HEK293 (cell line): Measurements from ENCODE around the gene DCUN1D1.
A peak's percentile ranks its signal among the peaks of the same experiment; 100 is the strongest.

Experiments
- CTCF ChIA-PET: fragments of 350-600 bp; formaldehyde crosslinking; extraction: SDS; loops from one replicate; lab custom pipeline; 2021; ENCODE audit warnings: antibody characterized with exemption; lab: Yijun Ruan, JAX
- POLR2A ChIA-PET: fragments of 300-600 bp; formaldehyde crosslinking; extraction: SDS; loops from one replicate; lab custom pipeline; 2020; ENCODE audit warnings: antibody characterized with exemption, inconsistent platforms; lab: Yijun Ruan, JAX
- H3K27ac ChIP-seq: fragments of 200-500 bp; sonication (Bioruptor generic); 2 replicates; pipeline ENCODE4 v1.5.1; 2014; ENCODE audit warnings: low read depth, low read length, control low read depth, inconsistent platforms; ENCODE audit errors: extremely low read depth
- H3K36me3 ChIP-seq, 2 experiments: fragments of 200-500 bp in 1 of 2; sonication (Bioruptor generic) in 1 of 2; 1 replicate in 1 of 2; 2 replicates in 1 of 2; pipeline ENCODE4 v1.5.1; 2014 to 2017; ENCODE audit warnings: inconsistent platforms in 2 of 2, low read length in 2 of 2; ENCODE audit not compliant: control insufficient read depth in 2 of 2, insufficient read depth in 1 of 2
- H3K4me1 ChIP-seq: fragments of 200-500 bp; sonication (Bioruptor generic); 2 replicates; pipeline ENCODE4 v1.5.1; 2014; ENCODE audit warnings: mild to moderate bottlenecking, low read length, inconsistent platforms; ENCODE audit not compliant: control insufficient read depth, insufficient read depth
- H3K4me3 ChIP-seq: 2 replicates; pipeline ENCODE4 v1.5.1; 2011; ENCODE audit warnings: low read depth, mild to moderate bottlenecking, control low read depth, low read length, moderate library complexity
- H3K9me3 ChIP-seq: fragments of 200-500 bp; sonication (Bioruptor generic); 2 replicates; pipeline ENCODE4 v1.5.1; 2014; ENCODE audit warnings: low read depth, low read length, inconsistent platforms; ENCODE audit not compliant: control insufficient read depth, insufficient read depth
- GLI4 ChIP-seq: fragments of 450-650 bp; formaldehyde crosslinking; IDR thresholded peaks from 2 replicates; pipeline ENCODE4 v1.5.1; 2016; ENCODE audit warnings: missing biosample characterization, missing genetic modification characterization
- HOXC10 ChIP-seq: sonication (generic); formaldehyde crosslinking; IDR thresholded peaks from 2 replicates; pipeline ENCODE4 v1.8.1; 2023; ENCODE audit warnings: mild to moderate bottlenecking, missing genetic modification reagents
- KLF8 ChIP-seq: fragments of 450-650 bp; formaldehyde crosslinking; IDR thresholded peaks from 2 replicates; pipeline ENCODE4 v1.5.1; 2016; ENCODE audit warnings: missing biosample characterization, missing genetic modification characterization
- MYNN ChIP-seq: fragments of 450-650 bp; formaldehyde crosslinking; IDR thresholded peaks from 2 replicates; pipeline ENCODE4 v1.5.1; 2016; ENCODE audit warnings: missing biosample characterization, missing genetic modification characterization, borderline replicate concordance
- RBAK ChIP-seq: fragments of 450-650 bp; formaldehyde crosslinking; IDR thresholded peaks from 2 replicates; pipeline ENCODE4 v1.5.1; 2016; ENCODE audit warnings: missing biosample characterization, missing genetic modification characterization
- SP7 ChIP-seq: fragments of 450-650 bp; formaldehyde crosslinking; IDR thresholded peaks from 2 replicates; pipeline ENCODE4 v1.5.1; 2016; ENCODE audit warnings: missing biosample characterization, missing genetic modification characterization
- ZBTB26 ChIP-seq: fragments of 450-650 bp; formaldehyde crosslinking; optimal IDR thresholded peaks from 2 replicates; pipeline ENCODE3; 2016; ENCODE audit warnings: missing biosample characterization, mild to moderate bottlenecking, missing genetic modification characterization
- ZFP69B ChIP-seq: fragments of 450-650 bp; formaldehyde crosslinking; IDR thresholded peaks from 2 replicates; pipeline ENCODE4 v1.5.1; 2016; ENCODE audit warnings: missing biosample characterization, missing genetic modification characterization
- ZIC2 ChIP-seq: fragments of 450-650 bp; formaldehyde crosslinking; IDR thresholded peaks from 2 replicates; pipeline ENCODE4 v1.5.1; 2016; ENCODE audit warnings: missing biosample characterization, missing genetic modification characterization
- ZNF138 ChIP-seq: fragments of 450-650 bp; formaldehyde crosslinking; IDR thresholded peaks from 2 replicates; pipeline ENCODE4 v1.5.1; 2016; ENCODE audit warnings: missing biosample characterization, missing genetic modification characterization, borderline replicate concordance
- ZNF24 ChIP-seq: fragments of 450-650 bp; formaldehyde crosslinking; IDR thresholded peaks from 2 replicates; pipeline ENCODE4 v1.5.1; 2016; ENCODE audit warnings: missing biosample characterization, missing genetic modification characterization
- ZNF26 ChIP-seq: fragments of 450-650 bp; formaldehyde crosslinking; IDR thresholded peaks from 2 replicates; pipeline ENCODE4 v1.5.1; 2016; ENCODE audit warnings: missing biosample characterization, missing genetic modification characterization
- ZNF266 ChIP-seq: fragments of 450-650 bp; formaldehyde crosslinking; IDR thresholded peaks from 2 replicates; pipeline ENCODE4 v1.5.1; 2016; ENCODE audit warnings: missing biosample characterization, missing genetic modification characterization, low read depth
- ZNF292 ChIP-seq: fragments of 450-650 bp; formaldehyde crosslinking; IDR thresholded peaks from 2 replicates; pipeline ENCODE4 v1.5.1; 2016; ENCODE audit warnings: low read depth, missing biosample characterization, missing genetic modification characterization, borderline replicate concordance
- ZNF37A ChIP-seq: fragments of 450-650 bp; IDR thresholded peaks from 2 replicates; pipeline ENCODE4 v1.5.1; 2018; ENCODE audit warnings: missing biosample characterization, missing genetic modification characterization
- ZNF48 ChIP-seq: fragments of 450-650 bp; formaldehyde crosslinking; IDR thresholded peaks from 2 replicates; pipeline ENCODE4 v1.5.1; 2016; ENCODE audit warnings: missing biosample characterization, missing genetic modification characterization
- ZNF513 ChIP-seq: fragments of 450-650 bp; IDR thresholded peaks from 2 replicates; pipeline ENCODE4 v1.5.1; 2018; ENCODE audit warnings: missing biosample characterization, missing genetic modification characterization
- ZNF580 ChIP-seq: fragments of 450-650 bp; formaldehyde crosslinking; IDR thresholded peaks from 2 replicates; pipeline ENCODE4 v1.5.1; 2016; ENCODE audit warnings: missing biosample characterization, missing genetic modification characterization
- ZNF585B ChIP-seq: fragments of 450-650 bp; formaldehyde crosslinking; IDR thresholded peaks from 2 replicates; pipeline ENCODE4 v1.5.1; 2016; ENCODE audit warnings: missing biosample characterization, missing genetic modification characterization
- ZNF645 ChIP-seq: fragments of 450-650 bp; formaldehyde crosslinking; IDR thresholded peaks from 2 replicates; pipeline ENCODE4; 2016; ENCODE audit warnings: missing biosample characterization, missing genetic modification characterization
- ZNF654 ChIP-seq: fragments of 450-650 bp; formaldehyde crosslinking; IDR thresholded peaks from 2 replicates; pipeline ENCODE4 v1.5.1; 2016; ENCODE audit warnings: low read depth, missing biosample characterization, missing genetic modification characterization
- ZNF670 ChIP-seq: fragments of 450-650 bp; formaldehyde crosslinking; IDR thresholded peaks from 2 replicates; pipeline ENCODE4 v1.5.1; 2016; ENCODE audit warnings: missing biosample characterization, missing genetic modification characterization, low read depth
- ZSCAN5A ChIP-seq: fragments of 450-650 bp; formaldehyde crosslinking; IDR thresholded peaks from 2 replicates; pipeline ENCODE4 v1.5.1; 2016; ENCODE audit warnings: missing biosample characterization, missing genetic modification characterization

DCUN1D1 gene

GRCh38 chr3:182959474-182960350 lies 20.6 kb downstream of the DCUN1D1 start (continued):
- no peak for TF ChIP-seq ZNF513 (tag by site-specific recombination)
- TF ChIP-seq ZBTB26 (tag by site-specific recombination) = no peak
- TF ChIP-seq SP7 (tag by site-specific recombination) = 0 out of 2 replicates have a peak, but pooled peaks have one; percentile 62
- no peak for TF ChIP-seq ZNF292 (tag by site-specific recombination)
- TF ChIP-seq ZNF24 = no peak
- no peak for TF ChIP-seq ZNF266
- 0 out of 2 replicates have a peak, but pooled peaks have one; percentile 27 for TF ChIP-seq MYNN
- TF ChIP-seq RBAK = no peak
- no peak for TF ChIP-seq ZNF580 (tag by site-specific recombination)
- TF ChIP-seq ZIC2 (tag by site-specific recombination) = peak; percentile 88
- no peak for TF ChIP-seq ZNF26
- TF ChIP-seq ZNF645 (tag by site-specific recombination) = no peak

GRCh38 chr3:182957676-182958266 lies 22.6 kb downstream of the DCUN1D1 start:
- no peak overlapping the region for H3K4me3 ChIP-seq
- no peaks in the 10 kb centered on the region for H3K4me1 ChIP-seq
- POLR2A ChIA-PET = no interaction called here
- CTCF ChIA-PET = no interaction called here
- no peak overlapping the region for H3K27ac ChIP-seq
- no peak for TF ChIP-seq GLI4 (tag by site-specific recombination)
- TF ChIP-seq KLF8 (tag by site-specific recombination) = no peak
- TF ChIP-seq ZNF48 = no peak
- TF ChIP-seq ZNF654 (tag by site-specific recombination) = no peak
- no peak for TF ChIP-seq ZNF585B (tag by site-specific recombination)
- TF ChIP-seq ZFP69B (tag by site-specific recombination) = no peak
- no peak for TF ChIP-seq ZNF138 (tag by site-specific recombination)
- no peak for TF ChIP-seq ZSCAN5A (tag by site-specific recombination)
- no peak for TF ChIP-seq ZNF670 (tag by site-specific recombination)
- TF ChIP-seq HOXC10 (CRISPR knock-in tag) = no peak
- TF ChIP-seq ZNF37A (tag by site-specific recombination) = no peak
- H3K9me3 ChIP-seq = no peaks in the 10 kb centered on the region
- peaks cover 0 to 33% of the 10 kb centered on the region in 2 experiments; a peak in 2 of 3 replicates for H3K36me3 ChIP-seq
